Stimulated activated CD4-positive, alpha-beta T cell treated with anti-CD3 and anti-CD28 coated beads, TNF-alpha, amount 100 ng/mL, for 24 hours (primary cell): ENCODE results near the gene ATP8B1.

Experiments used
- DNase-seq, 3 experiments: peaks; one replicate each; pipeline ENCODE4 v3.0.0-alpha.2; 2020; ENCODE audit warnings: low read depth in 3 of 3

Gene ATP8B1

GRCh38 chr18:57792631-57793301, 10.3 kb downstream of the ATP8B1 start:
- DNase-seq = no peak

GRCh38 chr18:57791911-57792310, 11.2 kb downstream of the ATP8B1 start:
- no peak for DNase-seq

- no peak for DNase-seq
Observed at GRCh38 chr18:57791192-57791591, 11.9 kb downstream of the ATP8B1 start.

- no peak for DNase-seq
Observed at GRCh38 chr18:57790316-57790715, 12.8 kb downstream of the ATP8B1 start.

GRCh38 chr18:57789759-57790158, 13.4 kb downstream of the ATP8B1 start:
- DNase-seq = no peak

GRCh38 chr18:57789090-57789489, 14.0 kb downstream of the ATP8B1 start:
- DNase-seq = no peak

GRCh38 chr18:57787068-57787685, 15.9 kb downstream of the ATP8B1 start:
- DNase-seq = no peak

- DNase-seq = no peak
Observed at GRCh38 chr18:57785751-57786437, 17.2 kb downstream of the ATP8B1 start.

GRCh38 chr18:57784801-57785114, 18.4 kb downstream of the ATP8B1 start:
- no peak for DNase-seq

GRCh38 chr18:57784034-57784800, 18.9 kb downstream of the ATP8B1 start:
- DNase-seq = no peak

GRCh38 chr18:57782049-57782448, 21.1 kb downstream of the ATP8B1 start:
- DNase-seq = no peak

GRCh38 chr18:57780706-57781347, 22.3 kb downstream of the ATP8B1 start:
- DNase-seq = no peak

GRCh38 chr18:57780318-57780705, 22.8 kb downstream of the ATP8B1 start:
- no peak for DNase-seq

- DNase-seq = no peak
Observed at GRCh38 chr18:57776767-57777166, 26.3 kb downstream of the ATP8B1 start.

- peak in 1 of 3 experiments; percentile 0 for DNase-seq
Observed at GRCh38 chr18:57776354-57776753, 26.8 kb downstream of the ATP8B1 start.

- DNase-seq = no peak
Observed at GRCh38 chr18:57775937-57776336, 27.2 kb downstream of the ATP8B1 start.

- no peak for DNase-seq
Observed at GRCh38 chr18:57772387-57772799, 30.7 kb downstream of the ATP8B1 start.

- no peak for DNase-seq
Observed at GRCh38 chr18:57771626-57772025, 31.5 kb downstream of the ATP8B1 start.

GRCh38 chr18:57771193-57771592, 31.9 kb downstream of the ATP8B1 start:
- DNase-seq = no peak

- no peak for DNase-seq
Observed at GRCh38 chr18:57768537-57769326, 34.4 kb downstream of the ATP8B1 start.
